ENCODE measurements around the gene NPLOC4.

DNA sequence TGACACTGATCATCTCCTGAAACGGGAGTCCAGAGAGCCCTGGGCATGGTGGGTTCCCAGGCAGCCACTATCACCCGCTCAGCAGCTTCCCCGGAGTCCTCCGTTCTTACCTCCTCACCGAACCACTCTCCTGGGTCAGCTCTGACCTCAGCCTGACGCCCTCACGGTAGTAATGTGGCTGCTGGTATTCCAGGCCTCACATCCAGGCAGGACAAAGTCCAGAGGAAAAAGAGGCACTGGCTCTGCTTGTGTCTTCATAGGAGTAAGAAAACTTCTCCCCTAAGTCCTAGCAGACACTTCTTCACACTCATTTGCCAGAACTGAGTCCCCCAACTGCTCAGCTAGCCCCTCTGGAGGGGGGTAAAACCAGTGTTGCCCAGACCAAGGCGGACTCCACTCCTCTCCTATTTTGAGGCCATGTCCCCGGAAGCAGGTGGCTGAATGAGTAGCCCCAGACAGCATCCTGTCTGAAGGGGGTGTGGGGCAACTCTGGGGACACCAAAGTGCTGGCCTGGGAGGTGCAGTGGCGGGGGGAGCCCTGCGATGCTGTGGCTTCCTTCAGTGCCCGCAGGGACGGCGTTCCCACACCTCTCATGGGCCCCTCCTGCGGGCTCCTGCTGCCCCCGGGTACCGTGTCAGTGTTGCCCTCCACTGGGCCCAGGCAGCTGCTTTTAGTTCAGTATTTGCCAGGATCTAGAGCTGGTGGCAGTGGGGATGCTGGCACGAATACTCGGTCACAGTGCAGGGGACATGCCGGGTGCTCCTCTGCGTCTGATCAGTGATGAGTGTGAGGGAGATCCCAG lies 103.4 kb downstream of the NPLOC4 start:
- TF ChIP-seq, protein P1, sequence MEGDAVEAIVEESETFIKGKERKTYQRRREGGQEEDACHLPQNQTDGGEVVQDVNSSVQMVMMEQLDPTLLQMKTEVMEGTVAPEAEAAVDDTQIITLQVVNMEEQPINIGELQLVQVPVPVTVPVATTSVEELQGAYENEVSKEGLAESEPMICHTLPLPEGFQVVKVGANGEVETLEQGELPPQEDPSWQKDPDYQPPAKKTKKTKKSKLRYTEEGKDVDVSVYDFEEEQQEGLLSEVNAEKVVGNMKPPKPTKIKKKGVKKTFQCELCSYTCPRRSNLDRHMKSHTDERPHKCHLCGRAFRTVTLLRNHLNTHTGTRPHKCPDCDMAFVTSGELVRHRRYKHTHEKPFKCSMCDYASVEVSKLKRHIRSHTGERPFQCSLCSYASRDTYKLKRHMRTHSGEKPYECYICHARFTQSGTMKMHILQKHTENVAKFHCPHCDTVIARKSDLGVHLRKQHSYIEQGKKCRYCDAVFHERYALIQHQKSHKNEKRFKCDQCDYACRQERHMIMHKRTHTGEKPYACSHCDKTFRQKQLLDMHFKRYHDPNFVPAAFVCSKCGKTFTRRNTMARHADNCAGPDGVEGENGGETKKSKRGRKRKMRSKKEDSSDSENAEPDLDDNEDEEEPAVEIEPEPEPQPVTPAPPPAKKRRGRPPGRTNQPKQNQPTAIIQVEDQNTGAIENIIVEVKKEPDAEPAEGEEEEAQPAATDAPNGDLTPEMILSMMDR (conservative IDR thresholded peaks at IDR 0.05; ENCODE audit: low read length): no peak
- TF ChIP-seq EZH2phosphoT487 (IDR thresholded peaks at IDR 0.05; ENCODE audit: borderline replicate concordance): no peak

All from Loucy (cell line).